CD4-positive, alpha-beta T cell (primary cell): ENCODE results near the gene FKBP1A. TPM values are rescaled to one million over a fixed set of nuclear protein-coding genes. Genes with fewer than 3 reads are reported as not detected.

Source experiments
- ATAC-seq: fragments of 200-7000 bp; cut with Tn5 transposase; one replicate; pipeline ENCODE4 v1.10.0; 2022; ENCODE audit warnings: mild to moderate bottlenecking; ENCODE audit not compliant: poor library complexity
- CTCF ChIA-PET: fragments of 350-600 bp; sonication (Branson Sonifier 250); formaldehyde crosslinking; loops from one replicate; lab custom pipeline; 2021; ENCODE audit warnings: antibody characterized with exemption, inconsistent platforms; lab: Charles Lee
- POLR2A ChIA-PET: fragments of 350-600 bp; sonication (Branson Sonifier 250); formaldehyde crosslinking; loops from one replicate; lab custom pipeline; 2021; ENCODE audit warnings: antibody characterized with exemption, inconsistent platforms; lab: Charles Lee
- DNase-seq, 14 experiments: peaks; one replicate each; pipeline ENCODE4 v3.0.0-alpha.2; 2013 to 2020; ENCODE audit warnings: mixed read lengths in 2 of 14
- H3K27ac ChIP-seq, 2 donors: one replicate each; pipeline versions ENCODE4 v1.5.1 to v1.7.0; 2013; ENCODE audit warnings: low read length in 2 of 2, low read depth in 1 of 2, mild to moderate bottlenecking in 1 of 2
- H3K27me3 ChIP-seq, 2 experiments: 1 replicate in 1 of 2; 2 replicates in 1 of 2; pipeline versions ENCODE4 v1.6.1 to v1.7.0; 2013; ENCODE audit warnings: low read length in 2 of 2, control low read depth in 1 of 2, mild to moderate bottlenecking in 1 of 2, moderate library complexity in 1 of 2; ENCODE audit not compliant: insufficient read depth in 2 of 2, control insufficient read depth in 1 of 2
- H3K36me3 ChIP-seq: one replicate; pipeline ENCODE4 v1.6.1; 2013; ENCODE audit warnings: low read length, control low read depth; ENCODE audit not compliant: insufficient read depth
- H3K4me1 ChIP-seq: one replicate; pipeline ENCODE4 v1.6.1; 2013; ENCODE audit warnings: low read length, control low read depth; ENCODE audit not compliant: insufficient read depth
- H3K4me3 ChIP-seq: one replicate; pipeline ENCODE4 v1.5.1; 2013; ENCODE audit warnings: mild to moderate bottlenecking, low read length, moderate library complexity
- H3K9me3 ChIP-seq, 2 experiments: 1 replicate in 1 of 2; 2 replicates in 1 of 2; pipeline versions ENCODE4 v1.6.1 to v1.7.0; 2013; ENCODE audit warnings: low read length in 2 of 2, mild to moderate bottlenecking in 2 of 2, control low read depth in 1 of 2, moderate library complexity in 1 of 2; ENCODE audit not compliant: control insufficient read depth in 1 of 2, insufficient read depth in 1 of 2
- H3K27ac Mint-ChIP-seq: one replicate; pipeline ENCODE4 v1.8.0; 2020; ENCODE audit warnings: mixed read lengths
- H3K27me3 Mint-ChIP-seq: one replicate; pipeline ENCODE4 v1.8.0; 2021; ENCODE audit warnings: mixed read lengths
- H3K36me3 Mint-ChIP-seq: one replicate; pipeline ENCODE4 v1.8.0; 2021; ENCODE audit warnings: low read depth, mixed read lengths
- H3K4me1 Mint-ChIP-seq: one replicate; pipeline ENCODE4 v1.8.0; 2021; ENCODE audit warnings: low read depth, mixed read lengths
- H3K4me3 Mint-ChIP-seq: one replicate; pipeline ENCODE4 v1.8.0; 2020; ENCODE audit warnings: mild to moderate bottlenecking, mixed read lengths
- H3K9me3 Mint-ChIP-seq: one replicate; pipeline ENCODE4 v1.8.0; 2020; ENCODE audit warnings: mixed read lengths
- intact Hi-C, 2 experiments: fragments of 100-400 bp; cut with DNase I in 1 of 2; cut with micrococcal nuclease in 1 of 2; formaldehyde crosslinking; loops; one replicate each; pipeline versions ENCODE4 v1.15.1 to v1.9.0; 2023 to 2025; cut with DNase I, micrococcal nuclease
- total RNA-seq, 174 experiments: library from RNA in 2 of 174; stranded (reverse) in 2 of 174; gene quantifications; one replicate each; pipeline ENCODE4 v1.2.3 and lab custom pipeline; 2021 to 2026
- TF ChIP-seq, protein P1 (sequence below): fragments of 200-600 bp; IDR thresholded peaks from one replicate; pipeline ENCODE4 v1.8.0; 2022; ENCODE audit warnings: antibody characterized with exemption, mild to moderate bottlenecking

The FKBP1A gene
- total RNA-seq, 2 experiments from 2014 or later = 43.3 to 45.4 TPM

DNA sequence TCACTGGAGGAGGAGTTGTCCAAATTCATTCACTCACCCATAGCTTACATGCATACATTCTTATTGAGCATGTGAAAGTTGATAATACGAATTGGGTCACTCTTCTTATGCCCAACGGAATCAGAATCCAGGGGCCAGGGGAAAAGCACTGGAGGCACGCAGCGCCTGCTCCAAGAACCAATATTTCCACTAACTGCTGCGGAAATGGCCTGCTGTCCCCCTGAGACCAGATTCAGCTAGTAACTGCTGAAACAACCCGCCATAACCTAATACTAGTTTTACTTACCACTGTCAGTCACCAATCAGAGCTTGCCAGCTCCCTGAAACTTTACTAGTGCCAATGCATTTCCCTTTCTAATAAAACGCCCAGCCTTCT is 641 bp upstream of the FKBP1A start:
- ChIA-PET POLR2A (interaction anchor here (0.8 to 2.6 kb wide), 5 partner anchors 8 to 73 kb away, joined by 3 to 11 read pairs (median 6); partner anchors contain the start of gene NSFL1C), CTCF (interaction anchor here (3.4 kb wide), 1 partner anchor 73 kb away, joined by 13 read pairs; the partner anchor contains the start of gene NSFL1C)
- DNase-seq (no peak), ATAC-seq (no peak)
- Histone ChIP-seq H3K36me3 (no peaks in the 10 kb centered on the region), H3K27me3 (no peaks in the 10 kb centered on the region), H3K4me3 (peak overlapping the region; percentile 85), H3K4me1 (peaks cover 56% of the 10 kb centered on the region), H3K27ac (peak overlapping the region; percentile 37 to 72), H3K9me3 (peaks cover 0 to 7% of the 10 kb centered on the region in 2 experiments)
- TF ChIP-seq, protein P1, sequence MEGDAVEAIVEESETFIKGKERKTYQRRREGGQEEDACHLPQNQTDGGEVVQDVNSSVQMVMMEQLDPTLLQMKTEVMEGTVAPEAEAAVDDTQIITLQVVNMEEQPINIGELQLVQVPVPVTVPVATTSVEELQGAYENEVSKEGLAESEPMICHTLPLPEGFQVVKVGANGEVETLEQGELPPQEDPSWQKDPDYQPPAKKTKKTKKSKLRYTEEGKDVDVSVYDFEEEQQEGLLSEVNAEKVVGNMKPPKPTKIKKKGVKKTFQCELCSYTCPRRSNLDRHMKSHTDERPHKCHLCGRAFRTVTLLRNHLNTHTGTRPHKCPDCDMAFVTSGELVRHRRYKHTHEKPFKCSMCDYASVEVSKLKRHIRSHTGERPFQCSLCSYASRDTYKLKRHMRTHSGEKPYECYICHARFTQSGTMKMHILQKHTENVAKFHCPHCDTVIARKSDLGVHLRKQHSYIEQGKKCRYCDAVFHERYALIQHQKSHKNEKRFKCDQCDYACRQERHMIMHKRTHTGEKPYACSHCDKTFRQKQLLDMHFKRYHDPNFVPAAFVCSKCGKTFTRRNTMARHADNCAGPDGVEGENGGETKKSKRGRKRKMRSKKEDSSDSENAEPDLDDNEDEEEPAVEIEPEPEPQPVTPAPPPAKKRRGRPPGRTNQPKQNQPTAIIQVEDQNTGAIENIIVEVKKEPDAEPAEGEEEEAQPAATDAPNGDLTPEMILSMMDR = no peak
- peak overlapping the region; percentile 86 for H3K27ac Mint-ChIP-seq
- peak overlapping the region; percentile 98 for H3K4me3 Mint-ChIP-seq
- peaks cover 8% of the 10 kb centered on the region for H3K36me3 Mint-ChIP-seq
- intact Hi-C loops = loop anchor here (1.0 to 10.0 kb wide), 8 partner anchors 43 to 711 kb away; partner anchors contain the start of genes NSFL1C (in 2 of the 2), RAD21L1 (in 1 of the 2) and STK35 (in 1 of the 2)
- H3K9me3 Mint-ChIP-seq = no peaks in the 10 kb centered on the region
- peaks cover 56% of the 10 kb centered on the region for H3K4me1 Mint-ChIP-seq
- H3K27me3 Mint-ChIP-seq = no peaks in the 10 kb centered on the region

DNA sequence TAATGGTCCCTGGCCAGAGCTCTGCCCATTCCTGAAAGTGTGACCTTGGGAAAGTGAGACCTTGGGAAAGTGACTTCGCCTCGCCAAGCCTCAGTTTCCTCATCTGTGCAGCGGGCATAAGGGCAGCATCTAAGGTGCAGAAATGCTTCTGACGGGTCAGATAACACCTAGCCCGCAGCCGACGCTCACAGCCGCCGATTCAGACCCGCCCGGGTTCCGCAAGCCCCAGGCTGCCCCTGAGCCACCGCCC is 486 bp downstream of the FKBP1A start:
- CTCF ChIA-PET = interaction anchor here (3.4 kb wide), 1 partner anchor 74 kb away, joined by 13 read pairs; the partner anchor contains the start of gene NSFL1C
- peak overlapping the region; percentile 94 for H3K4me3 Mint-ChIP-seq
- intact Hi-C loops = loop anchor here (1.0 to 10.0 kb wide), 6 partner anchors 44 to 712 kb away; partner anchors contain the start of genes NSFL1C (in 1 of the 2) and STK35 (in 1 of the 2)

DNA sequence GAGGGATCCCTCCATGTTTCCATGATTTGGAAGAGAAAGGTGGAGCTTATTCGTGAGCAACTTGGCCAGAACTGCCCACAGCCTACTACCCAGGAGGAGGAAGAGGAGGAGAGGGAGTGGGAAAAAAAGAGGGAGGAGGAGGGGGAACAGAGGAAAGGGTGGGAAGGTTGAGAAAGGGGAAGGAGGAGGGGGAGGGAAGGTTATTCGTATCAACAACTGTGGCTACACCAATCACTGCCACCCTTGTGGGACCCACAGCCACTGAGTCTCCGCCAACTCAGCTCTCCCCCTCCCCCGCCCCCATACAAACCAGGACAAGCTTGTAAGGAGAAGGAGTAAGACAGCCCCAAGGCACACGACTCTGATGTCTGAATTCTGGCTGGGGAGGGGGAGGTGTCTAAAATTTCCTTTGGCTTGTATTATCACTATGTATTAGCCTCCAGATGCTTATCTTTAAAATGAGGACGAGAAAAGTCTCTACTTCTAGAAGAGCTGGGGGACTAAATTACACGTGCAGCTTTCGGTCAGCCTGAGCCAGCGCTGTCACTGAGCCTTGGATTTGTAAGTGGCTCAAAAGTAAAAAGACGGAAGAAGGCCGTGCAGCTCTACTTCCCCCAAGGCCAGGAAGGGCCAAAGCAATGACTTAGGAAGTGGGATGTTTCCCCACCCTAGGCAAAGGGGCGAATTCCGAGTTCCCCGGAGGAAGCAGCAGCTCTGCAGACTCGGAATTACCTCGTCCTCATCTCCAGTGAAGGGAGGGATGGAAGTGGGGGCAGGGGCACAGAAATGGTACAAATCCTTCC is 1.0 kb downstream of the FKBP1A start:
- Mint-ChIP-seq H3K27ac (peak overlapping the region; percentile 89), H3K9me3 (no peaks in the 10 kb centered on the region), H3K4me1 (peaks cover 67% of the 10 kb centered on the region), H3K4me3 (peak overlapping the region; percentile 94), H3K36me3 (peaks cover 12% of the 10 kb centered on the region), H3K27me3 (no peaks in the 10 kb centered on the region)
- no peaks in the 10 kb centered on the region for H3K36me3 ChIP-seq
- H3K9me3 ChIP-seq = peaks cover 0 to 3% of the 10 kb centered on the region in 2 experiments
- POLR2A ChIA-PET = interaction anchor here (1.1 to 2.6 kb wide), 6 partner anchors 10 to 91 kb away, joined by 3 to 11 read pairs (median 4); partner anchors contain the start of gene NSFL1C
- ATAC-seq (no peak), DNase-seq (peak in 3 of 14 experiments; percentile 34 to 47 (median 39))
- TF ChIP-seq, protein P1 = no peak
- H3K4me1 ChIP-seq = peaks cover 64% of the 10 kb centered on the region
- peak overlapping the region; percentile 85 for H3K4me3 ChIP-seq
- no peaks in the 10 kb centered on the region for H3K27me3 ChIP-seq
- CTCF ChIA-PET = interaction anchor here (0.8 to 3.4 kb wide), 3 partner anchors 8 to 75 kb away, joined by 3 to 13 read pairs (median 4); partner anchors contain the start of gene NSFL1C
- H3K27ac ChIP-seq = peak overlapping the region; percentile 40 to 72
- intact Hi-C loops = loop anchor here (1.0 to 10.0 kb wide), 6 partner anchors 45 to 713 kb away; partner anchors contain the start of genes NSFL1C (in 1 of the 2) and STK35 (in 1 of the 2)

More for the DNA sequence above, 486 bp downstream of the FKBP1A start:
- Histone ChIP-seq H3K27ac (peak overlapping the region; percentile 25 to 72), H3K36me3 (no peaks in the 10 kb centered on the region), H3K27me3 (no peaks in the 10 kb centered on the region), H3K9me3 (peaks cover 0 to 7% of the 10 kb centered on the region in 2 experiments), H3K4me1 (peaks cover 66% of the 10 kb centered on the region), H3K4me3 (peak overlapping the region; percentile 85)
- Mint-ChIP-seq H3K36me3 (peaks cover 12% of the 10 kb centered on the region), H3K27ac (peak overlapping the region; percentile 89), H3K27me3 (no peaks in the 10 kb centered on the region), H3K4me1 (peaks cover 66% of the 10 kb centered on the region), H3K9me3 (no peaks in the 10 kb centered on the region)
- TF ChIP-seq, protein P1 = no peak
- POLR2A ChIA-PET = interaction anchor here (1.5 to 2.6 kb wide), 4 partner anchors 62 to 91 kb away, joined by 3 to 11 read pairs (median 8); partner anchors contain the start of gene NSFL1C
- peak; percentile 3 for ATAC-seq
- no peak for DNase-seq
